Measurements from ENCODE around the gene TMEM74B. TPM values are rescaled to one million over a fixed set of nuclear protein-coding genes. Genes with fewer than 3 reads are reported as not detected.

TMEM74B gene
- total and polyA plus RNA-seq, 9 of the 15 experiments (the other 6 are each of a cell fraction or from before 2014, with no cell fraction given), result 0.24 to 19.0 (median 7.5) TPM

DNA sequence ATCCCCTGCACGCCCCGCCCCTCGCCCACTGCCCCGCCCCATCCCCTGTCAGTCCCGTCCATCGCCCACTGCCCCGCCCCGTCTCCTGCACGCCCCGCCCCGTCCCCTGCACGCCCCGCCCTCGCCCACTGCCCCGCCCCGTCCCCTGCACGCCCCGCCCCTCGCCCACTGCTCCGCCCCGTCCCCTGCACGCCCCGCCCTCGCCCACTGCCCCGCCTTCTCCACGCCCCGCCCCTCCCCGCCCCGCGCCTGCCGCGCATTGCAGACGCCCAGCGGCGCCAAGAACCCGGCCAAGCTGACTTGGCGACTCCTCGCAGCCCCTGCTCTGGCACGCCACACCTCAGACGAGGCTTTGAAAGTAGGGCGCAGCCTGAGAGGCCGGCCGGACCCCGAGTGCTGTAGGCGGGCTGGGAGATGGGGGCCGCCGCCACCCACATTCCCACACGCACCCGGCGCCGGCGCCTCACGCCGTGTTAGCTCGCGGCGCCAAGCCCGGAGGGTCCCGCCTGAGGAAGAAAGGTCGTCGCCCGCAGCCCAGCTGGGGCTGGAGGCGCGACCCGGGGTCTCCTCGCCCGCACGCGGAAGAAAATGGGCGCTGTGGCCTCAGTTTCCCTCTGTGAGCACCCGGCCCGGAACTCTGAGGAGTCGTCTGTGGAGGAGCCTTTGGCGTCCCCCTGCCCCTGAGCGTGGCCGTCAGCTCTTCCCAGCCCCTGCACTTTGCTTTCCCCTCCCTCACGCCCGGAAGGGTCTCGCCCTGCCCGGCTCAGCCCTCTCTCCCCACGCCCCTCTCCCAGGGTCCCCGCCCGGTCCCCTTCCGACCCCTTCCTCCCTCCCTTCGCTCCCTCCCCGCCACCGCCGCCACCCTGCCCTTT lies 41.2 kb upstream of the TMEM74B start, which contains the start of gene RAD21L1 (continued):
- TF ChIP-seq, protein P1, sequence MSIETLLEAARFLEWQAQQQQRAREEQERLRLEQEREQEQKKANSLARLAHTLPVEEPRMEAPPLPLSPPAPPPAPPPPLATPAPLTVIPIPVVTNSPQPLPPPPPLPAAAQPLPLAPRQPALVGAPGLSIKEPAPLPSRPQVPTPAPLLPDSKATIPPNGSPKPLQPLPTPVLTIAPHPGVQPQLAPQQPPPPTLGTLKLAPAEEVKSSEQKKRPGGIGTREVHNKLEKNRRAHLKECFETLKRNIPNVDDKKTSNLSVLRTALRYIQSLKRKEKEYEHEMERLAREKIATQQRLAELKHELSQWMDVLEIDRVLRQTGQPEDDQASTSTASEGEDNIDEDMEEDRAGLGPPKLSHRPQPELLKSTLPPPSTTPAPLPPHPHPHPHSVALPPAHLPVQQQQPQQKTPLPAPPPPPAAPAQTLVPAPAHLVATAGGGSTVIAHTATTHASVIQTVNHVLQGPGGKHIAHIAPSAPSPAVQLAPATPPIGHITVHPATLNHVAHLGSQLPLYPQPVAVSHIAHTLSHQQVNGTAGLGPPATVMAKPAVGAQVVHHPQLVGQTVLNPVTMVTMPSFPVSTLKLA (conservative IDR thresholded peaks at IDR 0.05), result peak in 1 of 2 experiments; percentile 23; a peak in 1 of 4 replicates
- TF ChIP-seq CCNT2 (IDR thresholded peaks at IDR 0.05; ENCODE audit: borderline replicate concordance, extremely low read depth, insufficient read length, low read depth, low read length), result peak; percentile 32
- TF ChIP-seq ZNF184 (CRISPR knock-in tag; IDR thresholded peaks at IDR 0.05), result no peak
- TF ChIP-seq ZC3H4 (CRISPR knock-in tag; IDR thresholded peaks at IDR 0.05; ENCODE audit: borderline replicate concordance), result peak; percentile 62; the same call in 1 of the 2 replicates
- TF ChIP-seq, protein P2, sequence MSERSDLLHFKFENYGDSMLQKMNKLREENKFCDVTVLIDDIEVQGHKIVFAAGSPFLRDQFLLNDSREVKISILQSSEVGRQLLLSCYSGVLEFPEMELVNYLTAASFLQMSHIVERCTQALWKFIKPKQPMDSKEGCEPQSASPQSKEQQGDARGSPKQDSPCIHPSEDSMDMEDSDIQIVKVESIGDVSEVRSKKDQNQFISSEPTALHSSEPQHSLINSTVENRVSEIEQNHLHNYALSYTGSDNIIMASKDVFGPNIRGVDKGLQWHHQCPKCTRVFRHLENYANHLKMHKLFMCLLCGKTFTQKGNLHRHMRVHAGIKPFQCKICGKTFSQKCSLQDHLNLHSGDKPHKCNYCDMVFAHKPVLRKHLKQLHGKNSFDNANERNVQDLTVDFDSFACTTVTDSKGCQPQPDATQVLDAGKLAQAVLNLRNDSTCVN (CRISPR knock-in tag; IDR thresholded peaks at IDR 0.05), result no peak
- TF ChIP-seq, protein P3, sequence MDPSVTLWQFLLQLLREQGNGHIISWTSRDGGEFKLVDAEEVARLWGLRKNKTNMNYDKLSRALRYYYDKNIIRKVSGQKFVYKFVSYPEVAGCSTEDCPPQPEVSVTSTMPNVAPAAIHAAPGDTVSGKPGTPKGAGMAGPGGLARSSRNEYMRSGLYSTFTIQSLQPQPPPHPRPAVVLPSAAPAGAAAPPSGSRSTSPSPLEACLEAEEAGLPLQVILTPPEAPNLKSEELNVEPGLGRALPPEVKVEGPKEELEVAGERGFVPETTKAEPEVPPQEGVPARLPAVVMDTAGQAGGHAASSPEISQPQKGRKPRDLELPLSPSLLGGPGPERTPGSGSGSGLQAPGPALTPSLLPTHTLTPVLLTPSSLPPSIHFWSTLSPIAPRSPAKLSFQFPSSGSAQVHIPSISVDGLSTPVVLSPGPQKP (CRISPR knock-in tag; IDR thresholded peaks at IDR 0.05), result no peak
- TF ChIP-seq, protein P4, sequence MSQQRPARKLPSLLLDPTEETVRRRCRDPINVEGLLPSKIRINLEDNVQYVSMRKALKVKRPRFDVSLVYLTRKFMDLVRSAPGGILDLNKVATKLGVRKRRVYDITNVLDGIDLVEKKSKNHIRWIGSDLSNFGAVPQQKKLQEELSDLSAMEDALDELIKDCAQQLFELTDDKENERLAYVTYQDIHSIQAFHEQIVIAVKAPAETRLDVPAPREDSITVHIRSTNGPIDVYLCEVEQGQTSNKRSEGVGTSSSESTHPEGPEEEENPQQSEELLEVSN (IDR thresholded peaks at IDR 0.05; ENCODE audit: borderline replicate concordance in 1 of 2, extremely low read depth in 1 of 2, insufficient read depth in 1 of 2, insufficient read length in 1 of 2, low read depth in 1 of 2, low read length in 1 of 2, poor library complexity in 1 of 2, severe bottlenecking in 1 of 2), result peak in 1 of 2 experiments; percentile 51
- TF ChIP-seq POLR2G (IDR thresholded peaks at IDR 0.05; ENCODE audit: low read depth, low read length), result peak; percentile 83
- TF ChIP-seq HMGN3 (IDR thresholded peaks at IDR 0.05; ENCODE audit: borderline replicate concordance, extremely low read depth, insufficient read length, low read depth, low read length), result peak; percentile 40
- TF ChIP-seq, protein P5, sequence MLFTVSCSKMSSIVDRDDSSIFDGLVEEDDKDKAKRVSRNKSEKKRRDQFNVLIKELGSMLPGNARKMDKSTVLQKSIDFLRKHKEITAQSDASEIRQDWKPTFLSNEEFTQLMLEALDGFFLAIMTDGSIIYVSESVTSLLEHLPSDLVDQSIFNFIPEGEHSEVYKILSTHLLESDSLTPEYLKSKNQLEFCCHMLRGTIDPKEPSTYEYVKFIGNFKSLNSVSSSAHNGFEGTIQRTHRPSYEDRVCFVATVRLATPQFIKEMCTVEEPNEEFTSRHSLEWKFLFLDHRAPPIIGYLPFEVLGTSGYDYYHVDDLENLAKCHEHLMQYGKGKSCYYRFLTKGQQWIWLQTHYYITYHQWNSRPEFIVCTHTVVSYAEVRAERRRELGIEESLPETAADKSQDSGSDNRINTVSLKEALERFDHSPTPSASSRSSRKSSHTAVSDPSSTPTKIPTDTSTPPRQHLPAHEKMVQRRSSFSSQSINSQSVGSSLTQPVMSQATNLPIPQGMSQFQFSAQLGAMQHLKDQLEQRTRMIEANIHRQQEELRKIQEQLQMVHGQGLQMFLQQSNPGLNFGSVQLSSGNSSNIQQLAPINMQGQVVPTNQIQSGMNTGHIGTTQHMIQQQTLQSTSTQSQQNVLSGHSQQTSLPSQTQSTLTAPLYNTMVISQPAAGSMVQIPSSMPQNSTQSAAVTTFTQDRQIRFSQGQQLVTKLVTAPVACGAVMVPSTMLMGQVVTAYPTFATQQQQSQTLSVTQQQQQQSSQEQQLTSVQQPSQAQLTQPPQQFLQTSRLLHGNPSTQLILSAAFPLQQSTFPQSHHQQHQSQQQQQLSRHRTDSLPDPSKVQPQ (CRISPR knock-in tag; IDR thresholded peaks at IDR 0.05; ENCODE audit: borderline replicate concordance), result no peak

All from K562 (cell line).